HG02885 (cell line): Measurements from ENCODE around the gene ITPR2.
A peak's percentile ranks its signal among the peaks of the same experiment; 100 is the strongest.
"Not testable (repeated sequence)": the region's sequence is repeated elsewhere in the genome, so short reads cannot be mapped to it uniquely, and the experiment has no call there.

Experiments used
- ATAC-seq: cut with Tn5 transposase; IDR thresholded peaks from one replicate; pipeline ENCODE4 v1.9.1; 2021; ENCODE audit warnings: mild to moderate bottlenecking; ENCODE audit not compliant: unreplicated experiment, poor library complexity

Gene ITPR2

GRCh38 chr12:26435069-26435404, 398.0 kb downstream of the ITPR2 start:
- no peak for ATAC-seq

- ATAC-seq = peak; percentile 74
These were observed 398.5 kb downstream of the ITPR2 start for GRCh38 chr12:26434299-26435068.

GRCh38 chr12:26433701-26434100, 399.3 kb downstream of the ITPR2 start:
- not testable (repeated sequence) for ATAC-seq

GRCh38 chr12:26431211-26431610, 401.8 kb downstream of the ITPR2 start:
- ATAC-seq = no peak

- not testable (repeated sequence) for ATAC-seq
These were observed 402.4 kb downstream of the ITPR2 start for GRCh38 chr12:26430596-26430995.

- no peak for ATAC-seq
These were observed 403.8 kb downstream of the ITPR2 start for GRCh38 chr12:26429070-26429691.

- no peak for ATAC-seq
These were observed 404.6 kb downstream of the ITPR2 start for GRCh38 chr12:26428420-26428819.

GRCh38 chr12:26426652-26427051, 406.3 kb downstream of the ITPR2 start:
- no peak for ATAC-seq

GRCh38 chr12:26425587-26426260, 407.3 kb downstream of the ITPR2 start:
- ATAC-seq = peak; percentile 81

GRCh38 chr12:26422839-26423398, 410.1 kb downstream of the ITPR2 start:
- ATAC-seq = peak; percentile 71

GRCh38 chr12:26416550-26416949, 416.4 kb downstream of the ITPR2 start:
- no peak for ATAC-seq

GRCh38 chr12:26410689-26411088, 422.3 kb downstream of the ITPR2 start:
- ATAC-seq = no peak

GRCh38 chr12:26406813-26407212, 426.2 kb downstream of the ITPR2 start:
- ATAC-seq = no peak

- no peak for ATAC-seq
These were observed 426.6 kb downstream of the ITPR2 start for GRCh38 chr12:26406391-26406790.

GRCh38 chr12:26403601-26404000, 429.4 kb downstream of the ITPR2 start:
- ATAC-seq = no peak

GRCh38 chr12:26402648-26403047, 430.3 kb downstream of the ITPR2 start:
- ATAC-seq = no peak

- no peak for ATAC-seq
These were observed 431.1 kb downstream of the ITPR2 start for GRCh38 chr12:26401874-26402273.

GRCh38 chr12:26400627-26401026, 432.4 kb downstream of the ITPR2 start:
- ATAC-seq = no peak

- no peak for ATAC-seq
These were observed 433.6 kb downstream of the ITPR2 start for GRCh38 chr12:26399381-26399780.

GRCh38 chr12:26396402-26396801, 436.6 kb downstream of the ITPR2 start:
- peak; percentile 85 for ATAC-seq

GRCh38 chr12:26389343-26389742, 443.7 kb downstream of the ITPR2 start:
- ATAC-seq = no peak
